ENCODE data around the gene EDC4.
A peak's percentile ranks its signal among the peaks of the same experiment; 100 is the strongest.

The EDC4 gene

GRCh38 chr16:67881621-67882161 lies 8.8 kb downstream of the EDC4 start:
- no peak for TF ChIP-seq CTCF (IDR thresholded peaks at IDR 0.05; ENCODE audit: borderline replicate concordance, control extremely low read depth, extremely low read depth, insufficient read depth, missing control alignments)
- no peak for DNase-seq (ENCODE audit: low spot score)
- in situ Hi-C loops (cut with MboI; ENCODE audit: low sequenced_read_pairs, unreplicated experiment): no loop called here

GRCh38 chr16:67882374-67883145 lies 9.7 kb downstream of the EDC4 start:
- no peak for TF ChIP-seq CTCF (IDR thresholded peaks at IDR 0.05; ENCODE audit: borderline replicate concordance, control extremely low read depth, extremely low read depth, insufficient read depth, missing control alignments)
- in situ Hi-C loops (cut with MboI; ENCODE audit: low sequenced_read_pairs, unreplicated experiment): no loop called here

GRCh38 chr16:67883146-67883871 lies 10.5 kb downstream of the EDC4 start:
- no peak for DNase-seq (ENCODE audit: low spot score)
- TF ChIP-seq CTCF (IDR thresholded peaks at IDR 0.05; ENCODE audit: borderline replicate concordance, control extremely low read depth, extremely low read depth, insufficient read depth, missing control alignments): no peak
- in situ Hi-C loops (cut with MboI; ENCODE audit: low sequenced_read_pairs, unreplicated experiment): no loop called here

More at GRCh38 chr16:67882374-67883145, 9.7 kb downstream of the EDC4 start:
- no peak for DNase-seq (ENCODE audit: low spot score)

GRCh38 chr16:67883872-67884261 lies 11.0 kb downstream of the EDC4 start:
- in situ Hi-C loops (cut with MboI; ENCODE audit: low sequenced_read_pairs, unreplicated experiment): no loop called here
- DNase-seq (ENCODE audit: low spot score): peak; percentile 89
- TF ChIP-seq CTCF (IDR thresholded peaks at IDR 0.05; ENCODE audit: borderline replicate concordance, control extremely low read depth, extremely low read depth, insufficient read depth, missing control alignments): peak; percentile 93

- no peak for TF ChIP-seq CTCF (IDR thresholded peaks at IDR 0.05; ENCODE audit: borderline replicate concordance, control extremely low read depth, extremely low read depth, insufficient read depth, missing control alignments)
- in situ Hi-C loops (cut with MboI; ENCODE audit: low sequenced_read_pairs, unreplicated experiment): no loop called here
- no peak for DNase-seq (ENCODE audit: low spot score)
Measured at GRCh38 chr16:67884684-67885083, 11.8 kb downstream of the EDC4 start, which contains the start of gene NRN1L. Gene NRN1L (plus strand): TSS chr16:67884885. CDS start chr16:67884904, 19 bp downstream.

GRCh38 chr16:67885545-67885944 lies 12.7 kb downstream of the EDC4 start:
- no peak for DNase-seq (ENCODE audit: low spot score)
- TF ChIP-seq CTCF (IDR thresholded peaks at IDR 0.05; ENCODE audit: borderline replicate concordance, control extremely low read depth, extremely low read depth, insufficient read depth, missing control alignments): no peak
- in situ Hi-C loops (cut with MboI; ENCODE audit: low sequenced_read_pairs, unreplicated experiment): no loop called here

All from GM13976 (cell line).